ENCODE measurements around the gene ROCK2. TPM values are rescaled to one million over a fixed set of nuclear protein-coding genes. Genes with fewer than 3 reads are reported as not detected.
A peak's percentile ranks its signal among the peaks of the same experiment; 100 is the strongest.

Gene ROCK2
- total and polyA plus RNA-seq, 2 of the 13 experiments (the other 11 are each of a cell fraction or from before 2014, with no cell fraction given), result 38.1 to 119 TPM

GRCh38 chr2:11357428-11357972 is 13.1 kb upstream of the ROCK2 start (continued):
- TF ChIP-seq SKI (IDR thresholded peaks at IDR 0.05; ENCODE audit: partially characterized antibody) (peak; percentile 100), ZZZ3 (CRISPR knock-in tag; IDR thresholded peaks at IDR 0.05; ENCODE audit: borderline replicate concordance) (peak; percentile 81; the same call in 1 of the 2 replicates), PBX2 (CRISPR knock-in tag; IDR thresholded peaks at IDR 0.05) (peak; percentile 67), GZF1 (CRISPR knock-in tag; IDR thresholded peaks at IDR 0.05) (no peak; the same call in none of the 2 replicates), MAFK (conservative IDR thresholded peaks at IDR 0.05 in 1 of 2, IDR thresholded peaks at IDR 0.05 in 1 of 2; ENCODE audit: low read length in 2 of 2) (peak; percentile 24 to 30; a peak in 1 of 4 replicates), FOXK1 (CRISPR knock-in tag; IDR thresholded peaks at IDR 0.05; ENCODE audit: borderline replicate concordance, low read depth) (peak; percentile 99; the same call in 1 of the 2 replicates), TBL1XR1 (IDR thresholded peaks at IDR 0.05; ENCODE audit: borderline replicate concordance, low read length, partially characterized antibody) (peak; percentile 99), ZNF607 (CRISPR knock-in tag; IDR thresholded peaks at IDR 0.05; ENCODE audit: borderline replicate concordance) (peak; percentile 92; the same call in 1 of the 2 replicates), ATF7 (IDR thresholded peaks at IDR 0.05) (peak; percentile 82), ATF7 (CRISPR knock-in tag; IDR thresholded peaks at IDR 0.05) (peak; percentile 97), TFDP1 (CRISPR knock-in tag; IDR thresholded peaks at IDR 0.05; ENCODE audit: borderline replicate concordance) (peak; percentile 93), MLLT10 (CRISPR knock-in tag; IDR thresholded peaks at IDR 0.05) (peak; percentile 89; the same call in 1 of the 2 replicates), KLF15 (CRISPR knock-in tag; IDR thresholded peaks at IDR 0.05; ENCODE audit: borderline replicate concordance) (no peak), ZNF496 (CRISPR knock-in tag; IDR thresholded peaks at IDR 0.05; ENCODE audit: insufficient replicate concordance) (no peak), ZNF687 (CRISPR knock-in tag; IDR thresholded peaks at IDR 0.05) (peak; percentile 100), ISL2 (CRISPR knock-in tag; IDR thresholded peaks at IDR 0.05) (peak; percentile 100), ZNF24 (IDR thresholded peaks at IDR 0.05) (peak; percentile 88), ZNF704 (CRISPR knock-in tag; IDR thresholded peaks at IDR 0.05; ENCODE audit: borderline replicate concordance) (peak; percentile 86; the same call in 1 of the 2 replicates), TOPORS (CRISPR knock-in tag; IDR thresholded peaks at IDR 0.05) (peak; percentile 99), ZBTB37 (CRISPR knock-in tag; IDR thresholded peaks at IDR 0.05) (peak; percentile 81), ZBTB7A (CRISPR knock-in tag; IDR thresholded peaks at IDR 0.05) (peak; percentile 96)

Data from HepG2 (cell line).